GM12878 (cell line): ENCODE results near the gene NFIX.

Experiments used
- CREB1 ChIP-seq: IDR thresholded peaks from 2 replicates; pipeline ENCODE4 v1.6.1; 2012; ENCODE audit warnings: low read depth, mild to moderate bottlenecking, inconsistent platforms
- CTCF ChIP-seq, 3 experiments: IDR thresholded peaks in 2 of 3; conservative IDR thresholded peaks in 1 of 3; 2 replicates each; pipeline ENCODE4 v1.5.1; 2011; ENCODE audit warnings: low read depth in 3 of 3, low read length in 3 of 3, mild to moderate bottlenecking in 3 of 3, control low read depth in 2 of 3, moderate library complexity in 2 of 3, inconsistent platforms in 1 of 3, mixed read lengths in 1 of 3; ENCODE audit not compliant: control insufficient read depth in 2 of 3, insufficient read depth in 1 of 3; ENCODE audit errors: extremely low read depth in 1 of 3
- TAF1 ChIP-seq: IDR thresholded peaks from 2 replicates; pipeline ENCODE4 v1.6.1; 2011; ENCODE audit warnings: mild to moderate bottlenecking, low read depth, low read length, borderline replicate concordance
- ZNF274 ChIP-seq: IDR thresholded peaks from one replicate; pipeline ENCODE4 v1.8.0; 2011; ENCODE audit not compliant: insufficient read length, insufficient read depth

GRCh38 chr19:13127051-13127450 lies 131.8 kb downstream of the NFIX start:
- TF ChIP-seq TAF1 (no peak), CREB1 (no peak), ZNF274 (no peak), CTCF (IDR thresholded peaks at IDR 0.05 in 2 of 3, conservative IDR thresholded peaks at IDR 0.05 in 1 of 3; ENCODE audit: control insufficient read depth in 2 of 3, extremely low read depth in 1 of 3, insufficient read depth in 1 of 3, low read depth in 3 of 3, low read length in 3 of 3) (no peak)
